Fibroblast of pulmonary artery (primary cell): ENCODE results near the gene RBM19.

Experiments used
- DNase-seq: peaks from one replicate; pipeline ENCODE4 v3.0.0-alpha.2; 2010; ENCODE audit warnings: low read depth
- H3K4me3 ChIP-seq: replicated peaks from 2 replicates; pipeline ENCODE4 v1.5.1; 2011; ENCODE audit warnings: low read depth, mild to moderate bottlenecking, control low read depth, low read length, moderate library complexity
- TF ChIP-seq, protein P1 (sequence below): IDR thresholded peaks from 2 replicates; pipeline ENCODE4 v1.5.1; 2011; ENCODE audit warnings: mild to moderate bottlenecking, control low read depth, low read length, inconsistent platforms; ENCODE audit errors: missing control alignments

Gene RBM19

DNA sequence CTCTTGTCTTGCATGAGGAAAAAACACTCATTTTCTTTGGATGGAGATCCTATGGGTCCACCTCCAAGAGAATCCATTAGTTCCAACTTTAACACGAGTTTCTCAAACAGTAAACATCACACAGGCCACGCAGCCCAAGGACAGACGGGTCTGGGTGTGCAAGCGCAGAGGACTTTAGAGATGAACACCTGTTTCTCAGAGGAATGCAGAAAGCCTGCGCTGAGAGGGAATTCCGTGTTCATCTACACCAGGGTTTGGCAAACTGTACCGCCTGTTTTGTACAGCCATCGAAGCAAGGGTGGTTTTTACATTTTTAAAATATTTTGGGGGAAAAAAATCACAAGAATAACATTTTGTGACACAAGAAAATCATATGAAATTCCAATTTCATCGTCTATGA lies 79.4 kb downstream of the RBM19 start:
- no peak for DNase-seq
- H3K4me3 ChIP-seq: no peak overlapping the region
- TF ChIP-seq, protein P1, sequence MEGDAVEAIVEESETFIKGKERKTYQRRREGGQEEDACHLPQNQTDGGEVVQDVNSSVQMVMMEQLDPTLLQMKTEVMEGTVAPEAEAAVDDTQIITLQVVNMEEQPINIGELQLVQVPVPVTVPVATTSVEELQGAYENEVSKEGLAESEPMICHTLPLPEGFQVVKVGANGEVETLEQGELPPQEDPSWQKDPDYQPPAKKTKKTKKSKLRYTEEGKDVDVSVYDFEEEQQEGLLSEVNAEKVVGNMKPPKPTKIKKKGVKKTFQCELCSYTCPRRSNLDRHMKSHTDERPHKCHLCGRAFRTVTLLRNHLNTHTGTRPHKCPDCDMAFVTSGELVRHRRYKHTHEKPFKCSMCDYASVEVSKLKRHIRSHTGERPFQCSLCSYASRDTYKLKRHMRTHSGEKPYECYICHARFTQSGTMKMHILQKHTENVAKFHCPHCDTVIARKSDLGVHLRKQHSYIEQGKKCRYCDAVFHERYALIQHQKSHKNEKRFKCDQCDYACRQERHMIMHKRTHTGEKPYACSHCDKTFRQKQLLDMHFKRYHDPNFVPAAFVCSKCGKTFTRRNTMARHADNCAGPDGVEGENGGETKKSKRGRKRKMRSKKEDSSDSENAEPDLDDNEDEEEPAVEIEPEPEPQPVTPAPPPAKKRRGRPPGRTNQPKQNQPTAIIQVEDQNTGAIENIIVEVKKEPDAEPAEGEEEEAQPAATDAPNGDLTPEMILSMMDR: no peak

DNA sequence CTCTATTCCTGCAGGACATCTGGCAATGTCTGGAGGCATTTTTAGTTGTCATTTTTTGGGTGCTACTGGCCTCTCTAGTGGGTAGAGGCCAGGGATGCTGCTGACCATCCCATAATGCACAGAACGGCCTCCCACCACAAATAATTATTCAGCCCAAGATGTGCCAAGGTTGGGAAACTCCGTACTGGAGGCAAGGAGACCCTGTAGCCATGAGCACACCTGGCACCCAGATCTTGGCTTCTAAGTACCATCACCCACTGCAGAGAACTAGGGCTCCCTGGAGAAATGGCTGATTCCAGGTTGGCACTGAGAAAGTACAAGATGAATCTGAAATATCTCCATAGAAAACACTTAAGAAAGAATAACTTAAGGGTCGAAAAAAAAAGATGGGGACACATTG lies 81.7 kb downstream of the RBM19 start:
- TF ChIP-seq, protein P1: no peak
- no peak for DNase-seq
- H3K4me3 ChIP-seq: no peak overlapping the region

DNA sequence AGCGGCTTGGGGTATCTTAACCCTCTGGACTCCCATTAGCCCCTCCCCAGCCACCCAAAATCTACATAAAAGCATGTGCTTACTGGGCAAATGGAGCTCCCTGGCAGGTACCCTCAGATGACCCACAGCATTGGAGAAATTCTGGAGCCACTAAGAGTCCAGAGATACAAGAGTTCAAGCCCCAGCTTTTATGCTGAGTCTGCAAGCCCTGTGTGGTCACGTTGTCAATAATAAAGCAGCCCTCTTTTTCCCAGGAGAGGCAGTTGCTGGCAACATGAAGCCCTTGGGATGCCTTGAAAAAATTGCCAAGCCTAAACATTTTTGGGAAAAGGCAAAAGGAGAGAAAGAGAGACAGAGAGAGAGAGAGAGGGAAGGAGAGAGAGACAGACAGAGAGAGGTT lies 83.4 kb downstream of the RBM19 start:
- TF ChIP-seq, protein P1: no peak
- H3K4me3 ChIP-seq: no peak overlapping the region

DNA sequence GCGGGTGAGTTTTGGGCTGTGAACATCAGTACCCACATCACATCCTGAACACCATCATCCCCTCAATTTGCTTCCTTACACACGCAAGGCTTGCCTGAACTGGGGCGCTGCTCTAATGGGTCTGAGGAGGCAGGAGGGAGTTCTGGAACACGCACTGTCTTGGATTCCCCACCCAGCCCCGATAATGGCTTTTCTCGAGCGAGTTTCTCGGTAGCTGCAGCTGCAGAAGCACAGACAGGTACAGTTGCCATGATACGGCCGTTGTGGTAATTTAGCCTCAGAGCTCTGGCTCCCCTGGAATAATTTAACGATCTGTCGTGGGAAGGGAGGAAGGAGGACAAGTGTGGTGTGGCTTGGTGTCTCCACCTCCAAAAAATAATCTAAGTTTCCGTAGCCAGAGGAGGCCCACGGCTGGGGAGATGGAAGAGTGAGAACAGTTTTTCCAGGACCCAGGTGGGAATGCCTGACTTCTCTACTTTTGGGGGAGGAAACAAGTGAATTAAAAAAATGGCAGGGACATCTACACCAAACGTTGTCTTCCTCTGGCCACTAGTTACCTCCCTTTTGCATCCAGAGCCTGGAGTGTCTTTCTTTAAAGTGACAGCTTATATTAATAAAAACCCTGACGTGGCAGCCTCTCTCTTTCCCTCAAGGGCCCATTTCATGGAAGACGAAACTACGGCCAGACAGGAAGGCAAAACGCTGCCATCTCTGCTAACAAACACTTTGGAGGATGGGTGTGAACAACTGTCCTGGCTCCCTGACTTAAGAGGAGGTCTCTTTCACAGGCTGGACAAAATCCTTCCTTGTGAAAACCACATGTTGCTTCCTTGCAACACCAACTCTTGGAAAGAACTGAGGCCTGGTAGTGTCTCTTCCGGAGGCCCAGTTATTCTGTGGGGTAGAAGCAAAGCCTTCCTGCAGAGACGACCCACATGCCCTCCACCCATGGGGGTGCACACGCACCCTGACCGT lies 84.8 kb downstream of the RBM19 start:
- DNase-seq: no peak
- H3K4me3 ChIP-seq: no peak overlapping the region
- TF ChIP-seq, protein P1: no peak

More for the DNA sequence above, 83.4 kb downstream of the RBM19 start:
- no peak for DNase-seq

DNA sequence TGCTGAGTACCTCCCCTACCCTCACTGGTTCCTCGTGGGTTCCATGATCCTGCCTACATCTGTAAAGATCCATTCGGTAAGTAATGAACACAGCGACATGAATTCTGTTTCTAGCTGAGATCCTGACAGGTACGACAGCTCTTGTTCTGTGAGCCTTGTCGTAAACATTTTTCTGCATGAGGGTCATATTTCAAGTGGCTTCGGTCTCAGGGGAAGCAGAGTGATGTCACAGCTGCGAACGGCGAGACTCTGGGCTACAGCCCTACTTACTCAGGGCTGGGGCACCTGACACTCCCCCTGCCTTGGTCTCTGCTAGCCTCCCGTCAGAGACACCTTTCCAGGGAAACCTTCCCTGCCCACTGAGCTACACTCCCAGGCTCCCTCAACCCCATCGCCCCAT lies 85.8 kb downstream of the RBM19 start:
- no peak for DNase-seq
- H3K4me3 ChIP-seq: no peak overlapping the region
- TF ChIP-seq, protein P1: no peak

DNA sequence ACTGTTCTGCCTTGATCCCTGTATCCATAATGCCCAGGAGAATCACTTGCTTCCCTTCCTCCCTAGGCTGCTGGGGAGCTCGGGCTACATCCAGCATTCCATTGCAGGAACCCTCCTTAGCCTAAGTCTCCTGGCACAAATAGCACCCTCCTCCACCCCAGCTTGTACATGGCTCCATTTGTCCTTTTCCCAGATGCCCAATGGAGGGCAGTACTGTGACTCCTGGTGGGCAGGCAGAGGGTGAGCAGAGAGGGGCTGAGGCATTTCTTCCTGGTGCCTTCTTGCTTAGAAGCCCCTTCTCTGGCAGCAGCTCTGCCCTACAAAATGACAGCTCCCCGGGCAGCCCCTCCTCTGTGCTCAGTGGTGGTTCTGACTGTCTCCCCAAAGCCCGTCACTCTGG lies 86.5 kb downstream of the RBM19 start:
- no peak for DNase-seq

More for the DNA sequence above, 86.5 kb downstream of the RBM19 start:
- no peak overlapping the region for H3K4me3 ChIP-seq
- TF ChIP-seq, protein P1: no peak
